ENCODE measurements around the gene DHRS12.

DNA sequence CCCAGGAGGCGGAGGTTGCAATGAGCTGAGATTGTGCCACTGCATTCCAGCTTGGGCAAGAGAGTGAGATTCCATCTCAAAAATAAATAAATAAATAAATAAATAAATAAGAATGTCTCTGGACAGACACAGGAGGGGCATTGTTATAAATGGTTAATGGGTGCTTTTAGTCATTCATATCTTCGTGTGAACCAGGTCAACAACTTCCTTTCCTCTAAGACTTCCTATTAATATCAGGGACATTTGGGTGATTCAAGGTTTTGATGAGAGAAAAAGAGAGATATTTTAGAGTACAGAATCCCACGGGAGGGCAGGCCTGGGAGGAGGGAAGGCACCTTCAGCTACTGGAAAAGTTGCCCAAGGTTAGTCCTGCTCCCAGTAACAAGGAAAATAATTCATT is 23.9 kb downstream of the DHRS12 start:
- TF ChIP-seq POLR2AphosphoS5 (IDR thresholded peaks at IDR 0.05; ENCODE audit: borderline replicate concordance, low read depth, low read length): no peak
- TF ChIP-seq EZH2 (IDR thresholded peaks at IDR 0.05): no peak
- TF ChIP-seq FOXP2 (optimal IDR thresholded peaks at IDR 0.05; ENCODE audit: control extremely low read depth, extremely low read length, insufficient read depth): no peak

Measured in SK-N-MC (cell line).